Smooth muscle cell (in vitro differentiated cells): ENCODE results near the gene PAMR1. TPM values are rescaled to one million over a fixed set of nuclear protein-coding genes. Genes with fewer than 3 reads are reported as not detected.

Experiments
- DNase-seq: peaks from one replicate; lab custom pipeline; 2025; ENCODE audit not compliant: unreplicated experiment; lab: John Stamatoyannopoulos, UW
- H2AFZ ChIP-seq: fragments of 200-600 bp; sonication (generic); 2 replicates; pipeline ENCODE4 v1.6.0; 2016; ENCODE audit warnings: antibody characterized with exemption, low read depth, mild to moderate bottlenecking
- H3F3A ChIP-seq: fragments of 200-600 bp; sonication (generic); 2 replicates; pipeline ENCODE4 v1.6.0; 2017; ENCODE audit warnings: antibody characterized with exemption, low read depth
- H3K27ac ChIP-seq: fragments of 200-600 bp; sonication (generic); 2 replicates; pipeline ENCODE4 v1.5.1; 2016; ENCODE audit warnings: low read depth, mild to moderate bottlenecking
- H3K27me3 ChIP-seq: fragments of 200-600 bp; sonication (generic); 2 replicates; pipeline ENCODE4 v1.6.1; 2016; ENCODE audit warnings: low read depth, mild to moderate bottlenecking
- H3K36me3 ChIP-seq: fragments of 200-600 bp; sonication (generic); 2 replicates; pipeline ENCODE4 v1.5.1; 2016; ENCODE audit warnings: low read depth
- H3K4me1 ChIP-seq: fragments of 200-600 bp; sonication (generic); 2 replicates; pipeline ENCODE4 v1.5.1; 2016; ENCODE audit warnings: low read depth
- H3K4me2 ChIP-seq: fragments of 200-600 bp; sonication (generic); 2 replicates; pipeline ENCODE4 v1.6.0; 2016; ENCODE audit warnings: mild to moderate bottlenecking
- H3K4me3 ChIP-seq: fragments of 200-600 bp; sonication (generic); 2 replicates; pipeline ENCODE4 v1.5.1; 2016; ENCODE audit warnings: mild to moderate bottlenecking
- H3K79me2 ChIP-seq: fragments of 200-600 bp; sonication (generic); 2 replicates; pipeline ENCODE4 v1.6.0; 2016; ENCODE audit warnings: low read depth, mild to moderate bottlenecking
- H3K9ac ChIP-seq: fragments of 200-600 bp; sonication (generic); 2 replicates; pipeline ENCODE4 v1.6.0; 2016; ENCODE audit warnings: low read depth
- H3K9me3 ChIP-seq: fragments of 200-600 bp; sonication (generic); replicated peaks from 2 replicates; pipeline ENCODE4 v1.5.1; 2016; ENCODE audit warnings: low read depth
- H4K20me1 ChIP-seq: fragments of 200-600 bp; sonication (generic); 2 replicates; pipeline ENCODE4 v1.6.0; 2016; ENCODE audit warnings: low read depth
- CTCF ChIP-seq: fragments of 200-600 bp; sonication (generic); IDR thresholded peaks from 2 replicates; pipeline ENCODE4 v1.5.1; 2017; ENCODE audit warnings: borderline replicate concordance, mild to moderate bottlenecking, antibody characterized with exemption; ENCODE audit not compliant: insufficient read depth, poor library complexity, severe bottlenecking
- WGBS: methylation state at CpG from one replicate; pipeline ENCODE4 v1.1.7; 2016; ENCODE audit warnings: low lambda C conversion rate; 5-methylcytosine and 5-hydroxymethylcytosine counted together
- polyA plus RNA-seq: library from polyadenylated mRNA; unstranded; fragments of >200 nt; fragmentation: Nextera tagmentation; extraction: Ambion mirVana; gene quantifications from 2 replicates; pipeline ENCODE4 v1.2.1, GENCODE V29; 2016
- total RNA-seq: library from RNA; depleted of rRNA; stranded (reverse); fragments of >200 nt; gene quantifications from 2 replicates; pipeline ENCODE4 v1.2.3, GENCODE V29; 2014

The PAMR1 gene
- total and polyA plus RNA-seq, 2 experiments from 2014 or later = 87.7 to 128 TPM

- H3K9me3 ChIP-seq = no peaks in the 10 kb centered on the region
- H3K27ac ChIP-seq = no peak overlapping the region
- H3K4me2 ChIP-seq = no peak overlapping the region
- no peaks in the 10 kb centered on the region for H3K79me2 ChIP-seq
- H3K27me3 ChIP-seq = no peaks in the 10 kb centered on the region
- no peak overlapping the region for H3K9ac ChIP-seq
- no peaks in the 10 kb centered on the region for H4K20me1 ChIP-seq
- no peaks in the 10 kb centered on the region for H3K36me3 ChIP-seq
- 33% methylated on average over 4 of the region's 4 CpGs for WGBS
- no peak for DNase-seq
- H3K4me1 ChIP-seq = peaks cover 2% of the 10 kb centered on the region
- no peak overlapping the region for H3K4me3 ChIP-seq
- no peaks in the 10 kb centered on the region for H3F3A ChIP-seq
- no peak overlapping the region for H2AFZ ChIP-seq
- TF ChIP-seq CTCF = no peak
Observed at GRCh38 chr11:35393098-35393497, 132.3 kb downstream of the PAMR1 start.

- no peak overlapping the region for H2AFZ ChIP-seq
- no peak overlapping the region for H3K4me3 ChIP-seq
- H3K4me1 ChIP-seq = peaks cover 2% of the 10 kb centered on the region
- no peaks in the 10 kb centered on the region for H3K79me2 ChIP-seq
- H3K9me3 ChIP-seq = no peaks in the 10 kb centered on the region
- peak overlapping the region; percentile 63 for H3K4me2 ChIP-seq
- no peak overlapping the region for H3K27ac ChIP-seq
- no peaks in the 10 kb centered on the region for H4K20me1 ChIP-seq
- no peaks in the 10 kb centered on the region for H3K36me3 ChIP-seq
- TF ChIP-seq CTCF = peak; percentile 95
- no peaks in the 10 kb centered on the region for H3F3A ChIP-seq
- peak; percentile 63 for DNase-seq
- no peak overlapping the region for H3K9ac ChIP-seq
- 29% methylated on average over 13 of the region's 13 CpGs for WGBS
- no peaks in the 10 kb centered on the region for H3K27me3 ChIP-seq
Observed at GRCh38 chr11:35391922-35392688, 133.3 kb downstream of the PAMR1 start.

DNA sequence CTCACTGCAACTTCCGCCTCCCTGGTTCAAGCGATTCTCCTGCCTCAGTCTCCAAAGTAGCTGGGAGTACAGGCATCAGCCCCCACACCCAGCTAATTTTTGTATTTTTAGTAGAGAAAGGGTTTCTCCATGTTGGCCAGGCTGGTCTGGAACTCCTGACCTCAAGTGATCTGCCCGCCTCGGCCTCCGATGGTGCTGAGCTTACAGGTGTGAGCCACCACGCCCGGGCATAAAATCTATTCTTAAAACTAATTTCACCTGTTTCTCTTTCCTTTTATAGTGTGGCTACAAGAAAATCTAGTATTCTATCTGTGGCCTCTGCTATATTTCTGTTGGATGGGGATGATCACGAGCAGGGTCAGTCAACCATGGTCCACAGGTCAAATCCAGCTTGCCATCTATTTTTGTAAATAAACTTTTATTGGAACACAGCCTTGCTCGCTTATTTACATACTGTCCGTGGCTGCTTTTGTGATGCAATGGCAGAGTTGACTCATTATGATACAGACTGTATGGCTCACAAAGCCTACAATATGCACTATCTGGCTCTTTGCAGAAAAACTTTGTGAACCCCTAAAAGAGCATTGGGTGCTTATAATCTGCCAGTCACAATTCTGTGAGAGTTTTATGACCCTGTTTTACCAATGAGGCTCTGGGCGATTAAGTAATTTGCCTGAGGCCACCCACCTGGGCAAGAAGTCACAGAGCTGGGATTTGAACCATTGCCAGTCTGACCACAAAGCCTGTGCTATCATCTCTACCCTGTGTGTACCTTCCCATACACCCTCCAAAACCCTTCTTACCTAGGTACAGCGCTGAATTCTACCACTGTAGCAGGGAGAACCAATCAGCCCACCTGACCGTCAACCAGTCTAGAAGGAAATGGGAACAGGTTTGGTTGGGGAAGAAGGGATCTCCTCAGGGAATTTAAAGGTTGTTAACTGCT lies 134.4 kb downstream of the PAMR1 start:
- Histone ChIP-seq H4K20me1 (no peaks in the 10 kb centered on the region), H3K27ac (no peak overlapping the region)

More for the DNA sequence above, 134.4 kb downstream of the PAMR1 start:
- DNase-seq = no peak
- Histone ChIP-seq H3K79me2 (no peaks in the 10 kb centered on the region), H3K4me2 (peak overlapping the region; percentile 13), H3F3A (no peaks in the 10 kb centered on the region), H3K9me3 (no peaks in the 10 kb centered on the region), H3K4me3 (no peak overlapping the region), H3K36me3 (no peaks in the 10 kb centered on the region), H3K9ac (no peak overlapping the region), H2AFZ (no peak overlapping the region), H3K27me3 (no peaks in the 10 kb centered on the region), H3K4me1 (peaks cover 2% of the 10 kb centered on the region)
- no peak for TF ChIP-seq CTCF
- 76% methylated on average over 13 of the region's 13 CpGs for WGBS
